Kidney (tissue), 14 donors: ENCODE measurements around the gene CCT6B. TPM values are rescaled to one million over a fixed set of nuclear protein-coding genes. Genes with fewer than 3 reads are reported as not detected.

Experiments used
- DNase-seq, 5 donors: peaks; one replicate each; pipeline ENCODE4 v3.0.0-alpha.2; 2013 to 2020
- FAIRE-seq: peaks from 2 replicates; lab custom pipeline; 2012; peaks lifted over from hg19 to GRCh38; lab: Jason Lieb, UNC
- H3K27ac ChIP-seq, 2 donors: one replicate each; pipeline ENCODE4 v1.7.0; 2013; ENCODE audit warnings: low read depth in 2 of 2, low read length in 2 of 2, inconsistent platforms in 1 of 2
- H3K27me3 ChIP-seq: one replicate; pipeline ENCODE4 v1.7.1; 2013; ENCODE audit warnings: low read length, inconsistent platforms; ENCODE audit not compliant: control insufficient read depth, insufficient read depth
- H3K36me3 ChIP-seq, 3 donors: one replicate each; pipeline versions ENCODE4 v1.7.0 to v1.7.1; 2013; ENCODE audit warnings: low read length in 3 of 3, control low read depth in 1 of 3, inconsistent platforms in 1 of 3; ENCODE audit not compliant: insufficient read depth in 3 of 3, control insufficient read depth in 2 of 3
- H3K4me1 ChIP-seq, 3 donors: one replicate each; pipeline versions ENCODE4 v1.7.0 to v1.7.1; 2013; ENCODE audit warnings: low read length in 3 of 3, inconsistent platforms in 1 of 3, low read depth in 1 of 3; ENCODE audit not compliant: control insufficient read depth in 2 of 3, insufficient read depth in 2 of 3
- H3K4me3 ChIP-seq, 3 donors: one replicate each; pipeline versions ENCODE4 v1.7.0 to v1.8.1; 2013; ENCODE audit warnings: low read length in 3 of 3, control low read depth in 1 of 3, inconsistent platforms in 1 of 3
- H3K9ac ChIP-seq, 3 donors: one replicate each; pipeline versions ENCODE4 v1.7.0 to v1.7.1; 2013; ENCODE audit warnings: low read length in 3 of 3, control low read depth in 1 of 3, inconsistent platforms in 1 of 3
- H3K9me3 ChIP-seq, 3 donors: one replicate each; pipeline versions ENCODE4 v1.7.0 to v1.7.1; 2013; ENCODE audit warnings: low read length in 3 of 3, control low read depth in 1 of 3, inconsistent platforms in 1 of 3; ENCODE audit not compliant: control insufficient read depth in 2 of 3, insufficient read depth in 1 of 3
- CTCF ChIP-seq: IDR thresholded peaks from 3 replicates; pipeline ENCODE4 v1.5.1; 2012; ENCODE audit warnings: mild to moderate bottlenecking, moderate library complexity, borderline replicate concordance; ENCODE audit not compliant: insufficient read depth; ENCODE audit errors: extremely low read depth
- intact Hi-C: fragments of 100-400 bp; cut with DNase I; formaldehyde crosslinking; loops from one replicate; pipeline ENCODE4 v1.11.1; 2022
- polyA plus RNA-seq: library from polyadenylated mRNA; stranded (reverse); fragments of 350-450 nt; fragmentation: Illumina TruSeq; extraction: RNeasy Lipid Tissue Mini Kit (QIAGEN cat#74804); gene quantifications from one replicate; pipeline ENCODE4 v1.2.3, GENCODE V29; 2014; ENCODE audit warnings: low read depth, low replicate concordance; ENCODE audit not compliant: insufficient read depth
- total RNA-seq: library from RNA; stranded (reverse); fragmentation: NEBNext Ultra II Directional; extraction: Animal tissue kit (Norgen Biotek cat#: 25700); gene quantifications from one replicate; pipeline ENCODE4 v1.2.1, GENCODE V29; 2021
- donor health status: control.
- donor health status: control.
- donor health status: control.
- donor health status: control.
- donor health status: control.
- donor health status: DM: yes; HTN: yes; CAD: no.
- donor health status: Normal renal cell carcinoma (clear cell type).

The CCT6B gene
- total and polyA plus RNA-seq, 2 donors from 2014 or later: 2.5 to 3.9 TPM

- FAIRE-seq: no peak
- DNase-seq: no peak
- no peak for TF ChIP-seq CTCF
- H3K4me3 ChIP-seq: no peak overlapping the region
- H3K4me1 ChIP-seq: peaks cover 7 to 12% (median 8%) of the 10 kb centered on the region in 3 donors
- no peaks in the 10 kb centered on the region for H3K27me3 ChIP-seq
- H3K36me3 ChIP-seq: peaks cover 0 to 4% (median 0%) of the 10 kb centered on the region in 3 donors
- H3K27ac ChIP-seq: no peak overlapping the region
- H3K9ac ChIP-seq: no peak overlapping the region
- intact Hi-C loops: no loop called here
- H3K9me3 ChIP-seq: no peaks in the 10 kb centered on the region
Measured at GRCh38 chr17:34979153-34979552, 17.9 kb upstream of the CCT6B start.

- TF ChIP-seq CTCF: no peak
- no peaks in the 10 kb centered on the region for H3K9me3 ChIP-seq
- H3K9ac ChIP-seq: no peak overlapping the region
- no peak for DNase-seq
- no peak overlapping the region for H3K4me3 ChIP-seq
- peaks cover 0 to 2% (median 0%) of the 10 kb centered on the region in 3 donors for H3K4me1 ChIP-seq
- FAIRE-seq: no peak
- H3K27me3 ChIP-seq: no peaks in the 10 kb centered on the region
- no peaks in the 10 kb centered on the region for H3K36me3 ChIP-seq
- H3K27ac ChIP-seq: no peak overlapping the region
- intact Hi-C loops: no loop called here
Measured at GRCh38 chr17:34974794-34975785, 13.8 kb upstream of the CCT6B start.

- H3K9ac ChIP-seq: no peak overlapping the region
- DNase-seq (no peak), FAIRE-seq (no peak)
- TF ChIP-seq CTCF: no peak
- no peaks in the 10 kb centered on the region for H3K36me3 ChIP-seq
- H3K27me3 ChIP-seq: no peaks in the 10 kb centered on the region
- H3K9me3 ChIP-seq: no peaks in the 10 kb centered on the region
- intact Hi-C loops: no loop called here
- H3K4me3 ChIP-seq: no peak overlapping the region
- no peaks in the 10 kb centered on the region for H3K4me1 ChIP-seq
- no peak overlapping the region for H3K27ac ChIP-seq
Measured at GRCh38 chr17:34974179-34974578, 12.9 kb upstream of the CCT6B start.
